CD1c-positive myeloid dendritic cell (primary cell): ENCODE results near the gene KBTBD12.
"Not testable (repeated sequence)": the region's sequence is repeated elsewhere in the genome, so short reads cannot be mapped to it uniquely, and the experiment has no call there.

ENCODE experiments used
- DNase-seq: peaks from one replicate; pipeline ENCODE4 v3.0.0-alpha.2; 2016; ENCODE audit errors: extremely low spot score

Gene KBTBD12

GRCh38 chr3:127903611-127904375 is 11.2 kb upstream of the KBTBD12 start:
- no peak for DNase-seq

DNA sequence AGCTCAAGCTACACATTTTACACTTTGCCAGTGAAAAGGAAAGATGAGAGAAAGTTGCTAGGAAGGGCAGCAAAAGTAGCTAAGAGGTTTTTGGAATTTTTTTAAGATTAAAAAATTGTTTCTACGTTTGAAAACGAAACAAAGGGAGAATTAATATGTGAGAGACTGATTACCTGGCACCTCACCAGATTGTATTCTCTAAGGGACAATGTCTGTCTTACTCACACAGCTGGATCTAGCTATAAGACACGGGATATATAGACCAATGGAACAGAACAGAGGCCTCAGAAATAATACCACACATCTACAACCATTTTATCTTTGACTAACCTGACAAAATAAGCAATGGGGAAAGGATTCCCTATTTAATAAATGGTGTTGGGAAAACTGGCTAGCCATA is 9.5 kb upstream of the KBTBD12 start:
- no peak for DNase-seq

DNA sequence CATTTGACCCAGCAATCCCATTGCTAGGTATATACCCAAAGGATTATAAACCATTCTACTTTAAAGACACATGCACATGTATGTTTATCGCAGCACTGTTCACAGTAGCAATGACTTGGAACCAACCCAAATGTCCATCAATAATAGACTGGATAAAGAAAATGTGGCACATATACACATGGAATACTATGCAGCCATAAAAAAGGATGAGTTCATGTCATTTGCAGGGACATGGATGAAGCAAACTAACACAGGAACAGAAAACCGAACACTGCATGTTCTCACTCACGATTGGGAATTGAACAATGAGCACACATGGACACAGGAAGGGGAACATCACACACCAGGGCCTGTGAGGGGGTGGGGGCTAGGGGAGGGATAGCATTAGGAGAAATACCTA is 8.4 kb upstream of the KBTBD12 start:
- DNase-seq: not testable (repeated sequence)

- DNase-seq: peak; percentile 87
Measured at GRCh38 chr3:127908202-127908601, 6.8 kb upstream of the KBTBD12 start.

DNA sequence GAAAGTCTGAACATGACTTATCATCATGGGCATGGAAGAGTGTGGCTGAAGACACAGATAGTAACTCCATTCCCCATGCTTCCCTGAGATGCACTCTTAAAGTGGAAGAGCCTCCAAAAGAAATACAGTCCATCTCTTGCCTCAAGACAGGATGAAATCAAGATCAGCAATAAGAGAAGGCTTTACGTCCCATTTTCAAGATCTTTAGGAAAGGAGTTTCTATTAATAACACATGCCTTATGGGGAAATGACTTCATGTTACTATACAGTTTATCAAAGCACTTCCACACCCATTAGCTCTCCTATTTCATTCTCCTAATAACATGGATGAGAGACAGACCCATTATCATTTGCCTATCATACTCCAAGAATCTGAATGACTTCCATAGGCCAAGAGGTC is 6.1 kb upstream of the KBTBD12 start:
- DNase-seq: peak; percentile 48

GRCh38 chr3:127909646-127910045 is 5.4 kb upstream of the KBTBD12 start:
- no peak for DNase-seq

DNA sequence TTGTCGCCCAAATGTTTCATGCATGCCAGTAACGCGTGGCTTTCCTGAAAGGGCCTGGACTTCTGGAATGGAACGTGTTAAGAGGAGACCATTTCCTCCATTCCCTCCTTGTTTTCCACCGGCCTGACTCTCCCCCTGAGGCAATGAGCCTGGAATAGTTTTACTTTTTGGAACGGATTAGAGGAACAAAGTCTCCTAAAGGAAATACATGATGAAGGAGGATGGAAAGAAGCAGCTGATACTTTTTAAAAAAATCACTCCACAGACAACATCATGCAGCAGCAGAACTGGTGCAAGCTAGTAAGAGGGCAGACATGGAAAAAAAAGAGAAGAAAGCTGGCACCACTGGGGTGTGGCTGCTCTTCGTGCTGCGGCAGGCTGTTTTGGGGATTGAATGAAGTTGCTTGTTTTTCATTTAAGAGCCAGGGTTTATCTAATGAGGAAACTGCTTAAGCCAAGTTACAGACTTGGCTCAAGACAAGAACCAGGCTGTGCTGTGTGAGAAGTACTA is 3.6 kb upstream of the KBTBD12 start:
- peak; percentile 10 for DNase-seq

- DNase-seq: not testable (repeated sequence)
Measured at GRCh38 chr3:127913841-127914240, 1.2 kb upstream of the KBTBD12 start.

- no peak for DNase-seq
Measured at GRCh38 chr3:127914584-127914983, 448 bp upstream of the KBTBD12 start.

DNA sequence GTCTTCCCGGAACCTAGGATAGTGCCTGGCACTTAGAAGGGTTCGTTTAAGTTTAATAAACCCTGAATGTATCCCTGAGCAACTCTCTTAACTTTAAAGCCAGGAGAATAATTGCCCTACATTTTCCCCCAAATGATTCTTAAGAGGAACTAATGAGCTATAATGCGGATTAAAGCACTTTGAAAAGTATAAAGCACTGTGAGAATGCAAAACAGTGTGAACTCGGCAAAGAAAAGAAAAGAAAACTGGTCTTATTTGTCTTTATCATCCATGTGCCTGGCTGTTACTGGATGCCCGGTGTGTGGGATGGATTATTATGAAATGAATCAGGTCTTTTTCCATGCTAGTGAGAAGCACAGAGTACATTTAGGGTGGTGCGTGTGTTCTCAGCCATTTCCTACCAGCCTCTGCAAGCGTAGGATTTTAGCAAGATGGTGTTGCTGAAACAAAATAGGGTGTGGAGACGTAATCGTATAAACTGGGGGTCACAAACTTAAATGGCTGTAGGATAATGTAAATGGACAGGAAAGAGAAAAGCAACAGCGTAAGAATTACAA is 983 bp downstream of the KBTBD12 start:
- no peak for DNase-seq

DNA sequence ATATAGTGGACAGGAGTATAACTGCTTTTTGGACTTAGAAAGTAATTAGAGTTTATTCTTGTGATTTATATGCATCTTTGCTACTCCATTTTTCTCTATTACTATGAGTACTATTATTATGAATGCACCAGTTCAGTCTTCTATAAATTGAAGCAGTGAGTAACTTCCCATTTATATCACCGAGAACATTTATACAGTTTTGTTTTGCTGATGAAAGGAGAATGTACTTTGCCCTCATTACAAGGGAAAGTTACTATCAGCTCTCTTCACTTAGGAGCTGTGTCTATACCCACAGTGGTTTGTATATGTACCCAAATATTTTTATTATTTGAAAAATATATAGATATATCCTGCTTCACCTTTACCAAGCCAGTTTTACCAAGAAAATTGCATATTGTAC is 5.7 kb downstream of the KBTBD12 start:
- DNase-seq: no peak

- no peak for DNase-seq
Measured at GRCh38 chr3:127923611-127924010, 8.6 kb downstream of the KBTBD12 start.

- no peak for DNase-seq
Measured at GRCh38 chr3:127925384-127925783, 10.4 kb downstream of the KBTBD12 start.

- no peak for DNase-seq
Measured at GRCh38 chr3:127927829-127928604, 13.0 kb downstream of the KBTBD12 start.

DNA sequence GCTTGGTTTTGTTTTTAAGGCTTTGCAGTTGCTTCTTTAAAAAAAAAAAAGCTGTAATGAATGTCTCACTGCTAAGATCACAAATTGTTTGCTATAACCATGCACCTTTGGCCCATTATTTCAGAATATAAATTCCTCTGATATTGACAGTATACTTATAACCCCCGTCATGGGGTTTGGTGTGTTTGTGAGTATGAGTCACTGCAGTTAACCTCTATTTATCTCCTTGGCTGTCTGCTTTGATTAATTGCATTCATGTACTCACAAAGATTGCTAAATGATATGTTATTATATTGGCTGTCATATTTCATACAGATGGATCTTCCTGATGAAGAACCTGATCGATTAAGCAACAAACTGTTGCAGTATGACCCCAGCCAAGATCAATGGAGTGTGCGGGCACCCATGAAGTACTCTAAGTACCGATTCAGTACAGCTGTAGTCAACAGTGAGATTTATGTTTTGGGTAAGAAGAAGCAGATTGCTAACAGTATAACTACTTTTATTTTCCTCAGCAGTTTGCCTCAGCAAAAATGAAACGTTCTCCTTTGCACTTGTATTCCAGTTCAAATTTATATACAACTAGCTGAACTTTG is 14.9 kb downstream of the KBTBD12 start:
- DNase-seq: no peak

DNA sequence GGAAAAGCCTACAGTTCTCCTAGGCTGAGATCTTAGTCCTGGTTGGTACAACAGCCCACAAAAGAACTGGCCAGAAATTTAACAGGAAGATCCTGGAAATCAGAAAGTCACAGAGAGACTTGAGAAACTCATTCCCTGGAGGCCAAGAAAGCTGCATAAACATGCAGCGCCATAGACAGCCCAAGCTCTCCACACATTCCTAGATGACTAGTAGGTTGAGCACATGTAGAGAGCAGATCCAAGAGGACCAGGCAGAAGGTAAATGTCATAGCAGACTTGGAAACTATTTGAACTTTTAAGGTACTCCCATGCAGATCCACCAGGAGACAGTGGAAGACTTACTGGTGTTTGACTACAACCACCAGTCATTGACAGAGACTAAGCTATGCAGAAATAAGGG is 18.4 kb downstream of the KBTBD12 start:
- DNase-seq: no peak

DNA sequence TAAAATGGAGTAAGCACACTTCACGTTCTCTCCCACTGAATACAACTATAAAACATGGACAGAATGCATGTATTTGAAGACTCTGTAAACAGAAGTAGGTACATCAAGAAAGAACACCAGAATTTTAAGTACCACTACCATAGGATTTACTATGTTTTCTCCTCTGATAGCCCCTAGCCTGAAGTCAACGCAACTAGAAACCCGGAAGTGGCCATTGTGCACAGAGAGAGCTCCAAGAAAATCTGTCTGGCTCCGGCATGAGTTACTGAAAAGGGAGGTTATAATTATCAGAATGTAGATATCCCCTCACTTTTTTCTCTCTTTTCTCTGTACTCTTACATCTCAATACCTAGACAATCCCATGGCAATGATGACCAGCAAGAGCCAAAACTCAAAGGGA is 23.8 kb downstream of the KBTBD12 start:
- DNase-seq: no peak

GRCh38 chr3:127940116-127940515 is 25.1 kb downstream of the KBTBD12 start:
- DNase-seq: no peak

- DNase-seq: no peak
Measured at GRCh38 chr3:127942613-127943012, 27.6 kb downstream of the KBTBD12 start.

GRCh38 chr3:127948211-127948610 is 33.2 kb downstream of the KBTBD12 start:
- no peak for DNase-seq

- no peak for DNase-seq
Measured at GRCh38 chr3:127949446-127950055, 34.5 kb downstream of the KBTBD12 start.

DNA sequence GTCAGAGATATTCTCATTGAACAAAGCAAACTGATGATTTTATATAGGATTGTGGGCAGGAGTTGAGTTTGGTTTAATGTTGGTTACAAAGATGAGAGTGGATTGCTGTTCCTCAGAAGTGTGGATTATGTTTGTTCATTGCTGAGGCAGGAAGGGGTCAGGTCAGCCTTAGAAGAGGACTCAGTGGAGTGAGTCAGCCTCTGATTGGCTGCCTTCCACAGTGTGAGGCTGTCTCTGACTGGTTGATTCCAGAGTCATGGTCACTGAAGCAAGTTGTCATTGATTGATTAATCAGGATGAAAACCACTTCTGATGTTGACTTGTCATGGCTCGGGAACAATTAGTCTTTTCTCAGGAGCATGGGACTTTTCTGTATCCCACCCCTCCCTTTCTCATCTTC is 36.2 kb downstream of the KBTBD12 start:
- no peak for DNase-seq
